GM18502 (cell line): Measurements from ENCODE around the gene OR52N5.

ENCODE experiments used
- ATAC-seq: cut with Tn5 transposase; IDR thresholded peaks from one replicate; pipeline ENCODE4 v1.9.1; 2021; ENCODE audit warnings: mild to moderate bottlenecking; ENCODE audit not compliant: unreplicated experiment, poor library complexity

The OR52N5 gene

DNA sequence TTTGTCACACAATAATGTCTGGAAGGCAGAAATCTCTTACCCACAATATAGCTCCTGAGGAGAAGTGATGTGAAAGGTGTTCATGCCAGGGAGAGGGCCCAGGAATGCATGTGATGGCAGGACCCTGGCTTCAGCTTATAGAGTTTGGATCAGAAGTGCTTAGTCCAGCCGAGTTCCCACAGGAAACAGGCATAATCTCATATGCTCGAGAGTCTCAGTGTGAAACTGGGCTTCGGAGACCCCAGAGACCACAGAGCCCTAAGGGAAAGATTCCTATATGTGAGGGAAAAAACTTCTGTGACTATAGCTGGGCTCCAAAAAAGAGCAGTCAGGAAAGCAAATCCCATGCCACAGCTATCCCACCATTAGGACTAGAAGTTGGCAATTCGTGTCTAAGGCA lies at the start of gene OR52N5:
OR52N5 (minus strand) TSS at position 101 of the 400 bp plus-strand sequence. CDS start 4,721 bp downstream, outside the sequence.
- no peak for ATAC-seq

GRCh38 chr11:5831196-5831829 lies 48.2 kb upstream of the OR52N5 start:
- no peak for ATAC-seq

GRCh38 chr11:5818245-5818886 lies 35.2 kb upstream of the OR52N5 start:
- ATAC-seq, result peak; percentile 68

DNA sequence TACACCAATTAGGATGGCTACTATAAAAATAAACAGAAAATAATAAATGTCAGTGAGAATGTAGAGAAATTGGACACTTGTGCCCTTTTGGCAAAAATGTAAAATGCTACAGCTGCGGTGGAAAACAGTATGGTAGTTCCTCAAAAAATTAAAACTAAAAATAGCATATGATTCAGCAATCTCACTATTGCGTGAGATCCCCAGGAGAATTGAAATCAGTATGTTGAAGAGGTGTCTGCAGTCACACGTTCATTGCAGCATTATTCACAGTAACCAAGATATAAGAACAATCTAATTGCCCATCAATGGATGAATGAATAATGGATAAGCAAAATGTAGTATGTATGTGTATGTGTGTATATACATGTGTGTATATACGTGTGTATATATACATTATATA lies 32.4 kb upstream of the OR52N5 start:
- peak; percentile 40 for ATAC-seq

GRCh38 chr11:5809905-5810795 lies 27.0 kb upstream of the OR52N5 start:
- no peak for ATAC-seq

DNA sequence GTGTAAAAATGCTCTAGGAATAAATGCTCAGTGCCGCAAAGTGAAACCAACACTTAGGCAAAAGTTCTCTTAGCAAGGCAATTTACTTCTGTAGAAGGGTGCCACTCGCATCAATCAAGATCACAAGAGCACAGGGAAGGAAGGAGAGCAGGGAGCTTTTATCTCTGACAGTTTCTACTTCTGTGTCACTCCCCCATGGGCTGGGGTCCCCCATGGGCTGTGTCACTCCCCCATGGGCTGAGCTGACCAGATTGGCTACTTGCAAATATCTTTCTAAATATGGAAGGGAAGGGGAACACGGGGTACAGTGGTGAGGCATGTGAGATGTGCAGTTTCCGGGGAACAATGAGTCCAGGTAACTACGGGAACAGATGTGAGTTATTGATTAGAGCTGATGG lies 26.0 kb upstream of the OR52N5 start:
- peak; percentile 34 for ATAC-seq

DNA sequence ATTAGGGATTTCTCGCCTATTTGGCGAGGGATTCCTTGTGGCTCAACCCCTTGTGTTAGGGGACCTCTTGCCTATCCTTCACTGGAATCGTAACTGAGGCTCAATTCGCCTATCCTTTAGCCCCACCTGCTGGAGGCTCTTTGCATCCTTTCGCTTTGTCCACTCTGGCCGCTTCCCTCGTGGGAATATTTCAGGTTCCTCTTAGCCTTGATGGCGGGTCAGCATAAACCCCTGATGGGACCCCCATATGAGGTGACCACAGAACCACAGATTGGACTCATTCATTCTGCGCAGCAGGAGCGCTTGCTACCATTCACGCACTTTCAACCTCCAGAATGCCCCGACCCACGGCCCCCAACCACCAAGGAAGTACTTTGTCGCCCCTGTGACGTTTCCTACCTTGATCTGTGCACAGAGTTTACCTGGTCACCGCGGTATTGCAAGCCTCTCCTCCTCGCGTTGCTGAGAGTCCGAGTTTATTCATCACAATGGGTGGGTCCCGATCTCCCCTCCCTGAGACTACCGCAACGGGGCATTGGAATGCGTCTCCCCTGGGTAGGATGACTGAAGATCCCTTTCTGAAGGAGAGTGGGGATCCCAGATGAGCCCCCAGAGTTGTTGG lies 25.5 kb upstream of the OR52N5 start, which contains the start of gene OR52N2:
OR52N2 (plus strand) TSS at position 425 of the 622 bp plus-strand sequence. CDS start 11,412 bp downstream, outside the sequence.
- peak; percentile 94 for ATAC-seq

DNA sequence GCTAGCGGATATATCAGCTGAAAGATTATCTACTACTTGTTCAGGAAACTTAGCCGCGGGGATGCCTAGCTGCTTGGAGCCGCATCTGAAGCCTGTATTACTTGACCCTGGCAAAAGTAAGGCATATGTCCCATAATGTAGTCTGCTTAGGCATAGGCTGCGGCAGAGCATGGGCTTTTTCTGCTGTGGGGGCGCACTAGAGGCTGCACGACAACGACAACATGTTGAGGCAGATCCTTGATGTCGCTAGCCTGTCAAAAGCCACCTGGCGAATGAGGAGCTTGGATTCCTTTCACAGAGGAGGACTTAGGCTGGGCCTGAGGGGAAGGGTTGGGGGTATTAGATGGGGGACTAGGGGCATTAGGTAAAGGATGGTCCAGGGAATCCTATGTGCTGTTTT lies 24.4 kb upstream of the OR52N5 start:
- ATAC-seq, result no peak

DNA sequence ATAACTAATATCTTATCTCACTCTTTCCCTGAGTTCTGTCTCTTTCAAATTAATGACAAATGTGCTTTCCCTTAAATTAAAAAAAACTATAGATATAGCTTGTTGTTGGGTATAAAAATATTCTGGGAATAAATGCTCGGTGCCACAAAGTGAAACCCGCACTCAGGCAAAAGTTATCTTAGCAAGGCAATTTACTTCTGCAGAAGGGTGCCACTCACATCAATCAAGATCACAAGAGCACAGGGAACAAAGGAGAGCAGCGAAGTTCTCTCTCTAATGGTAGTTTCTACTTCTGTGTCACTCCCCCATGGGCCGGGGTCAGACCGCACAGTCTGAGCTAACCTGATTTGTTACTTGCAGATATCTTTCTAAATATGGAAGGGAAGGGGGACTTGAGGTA lies 20.8 kb upstream of the OR52N5 start:
- ATAC-seq, result no peak

GRCh38 chr11:5796541-5796940 lies 13.4 kb upstream of the OR52N5 start:
- no peak for ATAC-seq

DNA sequence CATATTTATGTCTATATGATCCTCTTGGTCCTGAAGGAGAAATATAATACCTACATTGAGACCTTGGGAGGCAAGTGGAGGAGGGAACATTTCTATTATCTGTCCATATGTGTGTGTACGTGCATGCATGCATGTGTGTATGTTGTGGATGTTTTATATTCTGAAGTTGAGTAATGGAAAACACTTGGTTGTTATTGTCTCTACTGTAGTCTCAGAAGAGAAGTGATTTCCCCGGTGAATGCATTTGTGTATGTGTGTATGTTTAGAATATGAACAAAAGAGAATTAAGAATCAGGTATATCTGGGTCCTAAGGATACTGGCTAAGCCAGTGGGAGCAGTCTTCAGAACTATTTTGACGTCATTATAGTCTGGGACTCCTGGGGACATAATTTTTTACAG lies 8.0 kb upstream of the OR52N5 start, which contains the start of gene OR52N1:
OR52N1 (minus strand) TSS at position 101 of the 400 bp plus-strand sequence. CDS start 2,449 bp downstream, outside the sequence.
- no peak for ATAC-seq

GRCh38 chr11:5767056-5767455 lies 16.1 kb downstream of the OR52N5 start:
- ATAC-seq, result no peak

- no peak for ATAC-seq
Observed at GRCh38 chr11:5753943-5754342, 29.2 kb downstream of the OR52N5 start, which contains the start of gene OR52N4. Gene OR52N4, plus strand, starts transcription at chr11:5754243. Its CDS starts 498 bp downstream, at chr11:5754741.

- ATAC-seq, result no peak
Observed at GRCh38 chr11:5749836-5750235, 33.3 kb downstream of the OR52N5 start.

- ATAC-seq, result no peak
Observed at GRCh38 chr11:5746614-5747013, 36.5 kb downstream of the OR52N5 start.

- no peak for ATAC-seq
Observed at GRCh38 chr11:5738431-5738830, 44.7 kb downstream of the OR52N5 start.

GRCh38 chr11:5737670-5738392 lies 45.3 kb downstream of the OR52N5 start:
- ATAC-seq, result no peak

DNA sequence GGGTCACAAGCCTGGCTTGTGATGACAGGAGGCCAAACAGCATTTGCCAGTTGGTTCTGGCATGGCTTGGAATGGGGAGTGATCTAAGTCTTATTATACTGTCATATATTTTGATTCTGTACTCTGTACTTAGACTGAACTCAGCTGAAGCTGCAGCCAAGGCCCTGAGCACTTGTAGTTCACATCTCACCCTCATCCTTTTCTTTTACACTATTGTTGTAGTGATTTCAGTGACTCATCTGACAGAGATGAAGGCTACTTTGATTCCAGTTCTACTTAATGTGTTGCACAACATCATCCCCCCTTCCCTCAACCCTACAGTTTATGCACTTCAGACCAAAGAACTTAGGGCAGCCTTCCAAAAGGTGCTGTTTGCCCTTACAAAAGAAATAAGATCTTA lies 46.1 kb downstream of the OR52N5 start:
- ATAC-seq, result no peak

DNA sequence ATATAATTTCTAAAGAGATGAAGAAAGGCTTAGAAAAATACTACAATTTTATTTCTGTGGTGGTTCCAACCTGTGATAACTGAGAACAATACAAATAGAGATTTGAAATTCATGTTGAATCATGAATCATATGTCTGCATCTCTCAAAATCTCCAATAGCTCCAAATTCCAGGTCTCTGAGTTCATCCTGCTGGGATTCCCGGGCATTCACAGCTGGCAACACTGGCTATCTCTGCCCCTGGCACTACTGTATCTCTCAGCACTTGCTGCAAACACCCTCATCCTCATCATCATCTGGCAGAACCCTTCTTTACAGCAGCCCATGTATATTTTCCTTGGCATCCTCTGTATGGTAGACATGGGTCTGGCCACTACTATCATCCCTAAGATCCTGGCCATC lies 46.8 kb downstream of the OR52N5 start, which contains the start of gene OR56B1:
OR56B1 (plus strand) TSS at position 53 of the 400 bp plus-strand sequence; CDS start at position 122, 69 bp downstream.
- no peak for ATAC-seq
